ENCODE results near the gene CIZ1.

Gene CIZ1

GRCh38 chr9:128204858-128205257, 13.5 kb upstream of the CIZ1 start:
- DNase-seq (ENCODE audit: insufficient read length, low spot score) (no peak), FAIRE-seq (no peak)
- TF ChIP-seq, protein P1, sequence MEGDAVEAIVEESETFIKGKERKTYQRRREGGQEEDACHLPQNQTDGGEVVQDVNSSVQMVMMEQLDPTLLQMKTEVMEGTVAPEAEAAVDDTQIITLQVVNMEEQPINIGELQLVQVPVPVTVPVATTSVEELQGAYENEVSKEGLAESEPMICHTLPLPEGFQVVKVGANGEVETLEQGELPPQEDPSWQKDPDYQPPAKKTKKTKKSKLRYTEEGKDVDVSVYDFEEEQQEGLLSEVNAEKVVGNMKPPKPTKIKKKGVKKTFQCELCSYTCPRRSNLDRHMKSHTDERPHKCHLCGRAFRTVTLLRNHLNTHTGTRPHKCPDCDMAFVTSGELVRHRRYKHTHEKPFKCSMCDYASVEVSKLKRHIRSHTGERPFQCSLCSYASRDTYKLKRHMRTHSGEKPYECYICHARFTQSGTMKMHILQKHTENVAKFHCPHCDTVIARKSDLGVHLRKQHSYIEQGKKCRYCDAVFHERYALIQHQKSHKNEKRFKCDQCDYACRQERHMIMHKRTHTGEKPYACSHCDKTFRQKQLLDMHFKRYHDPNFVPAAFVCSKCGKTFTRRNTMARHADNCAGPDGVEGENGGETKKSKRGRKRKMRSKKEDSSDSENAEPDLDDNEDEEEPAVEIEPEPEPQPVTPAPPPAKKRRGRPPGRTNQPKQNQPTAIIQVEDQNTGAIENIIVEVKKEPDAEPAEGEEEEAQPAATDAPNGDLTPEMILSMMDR (IDR thresholded peaks at IDR 0.05; ENCODE audit: insufficient read depth, missing control alignments) = no peak

- FAIRE-seq = no peak
- TF ChIP-seq, protein P1 (IDR thresholded peaks at IDR 0.05; ENCODE audit: insufficient read depth, missing control alignments) = no peak
- DNase-seq (ENCODE audit: insufficient read length, low spot score) = peak; percentile 93
Measured at GRCh38 chr9:128203707-128204551, 12.6 kb upstream of the CIZ1 start.

DNA sequence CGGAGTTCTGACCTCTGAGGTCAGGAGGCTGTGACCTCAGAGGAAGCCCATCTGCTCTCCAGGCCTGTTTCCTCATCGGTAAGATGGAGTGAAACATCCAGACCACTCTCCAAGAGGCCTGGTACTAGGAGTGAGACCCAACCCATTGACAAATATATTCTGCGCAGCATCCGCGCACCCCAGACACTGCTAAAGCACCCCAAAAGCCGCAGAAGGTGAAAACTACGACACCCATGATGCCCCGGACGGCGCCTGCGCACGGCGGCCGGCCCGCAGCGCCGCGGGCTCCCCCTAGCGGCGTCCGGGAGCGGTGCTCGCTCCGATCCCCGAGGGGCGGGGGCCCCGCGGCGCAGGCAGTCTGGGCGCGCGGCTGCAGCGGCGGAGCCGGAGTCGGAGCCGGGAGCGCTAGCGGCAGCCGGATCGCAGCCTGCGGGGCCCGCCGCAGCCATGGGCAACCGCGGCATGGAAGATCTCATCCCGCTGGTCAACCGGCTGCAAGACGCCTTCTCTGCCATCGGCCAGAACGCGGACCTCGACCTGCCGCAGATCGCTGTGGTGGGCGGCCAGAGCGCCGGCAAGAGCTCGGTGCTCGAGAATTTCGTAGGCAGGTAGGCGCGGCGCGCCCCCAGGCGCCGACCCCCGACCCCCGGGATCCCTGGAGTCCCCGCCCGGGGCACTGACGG, 11.8 kb upstream of the CIZ1 start, which contains the start of gene DNM1:
Gene DNM1 (plus strand): TSS at position 356 of the 683 bp plus-strand sequence. CDS start 92 bp downstream, at position 448.
- no peak for FAIRE-seq
- TF ChIP-seq, protein P1 (IDR thresholded peaks at IDR 0.05; ENCODE audit: insufficient read depth, missing control alignments) = peak; percentile 62
- peak; percentile 86 for DNase-seq (ENCODE audit: insufficient read length, low spot score)

DNA sequence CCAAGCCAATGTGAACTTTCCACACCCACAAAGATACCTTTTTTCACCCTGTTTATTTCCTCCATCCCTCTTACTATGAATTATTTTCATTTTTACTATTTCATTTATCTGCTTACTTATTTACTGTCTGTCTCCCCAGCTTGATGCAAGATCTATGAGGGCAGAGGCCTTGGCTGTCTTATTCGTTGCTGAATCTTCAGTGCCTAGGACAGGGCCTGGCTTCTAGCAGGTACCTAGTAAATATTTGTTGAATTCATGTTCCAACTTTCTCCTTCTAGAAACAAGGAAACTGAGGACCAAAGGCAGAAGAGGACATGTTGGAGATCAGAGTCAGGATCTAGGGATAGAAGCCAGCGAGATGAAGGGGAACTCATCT, 11.3 kb upstream of the CIZ1 start:
- TF ChIP-seq, protein P1 (IDR thresholded peaks at IDR 0.05; ENCODE audit: insufficient read depth, missing control alignments) = no peak
- DNase-seq (ENCODE audit: insufficient read length, low spot score) = no peak
- FAIRE-seq = no peak

- no peak for FAIRE-seq
- TF ChIP-seq, protein P1 (IDR thresholded peaks at IDR 0.05; ENCODE audit: insufficient read depth, missing control alignments) = no peak
- DNase-seq (ENCODE audit: insufficient read length, low spot score) = no peak
Measured at GRCh38 chr9:128201441-128202369, 10.3 kb upstream of the CIZ1 start.

GRCh38 chr9:128193469-128194096, 2.2 kb upstream of the CIZ1 start:
- DNase-seq (ENCODE audit: insufficient read length, low spot score) (no peak), FAIRE-seq (no peak)

More at GRCh38 chr9:128193469-128194096, 2.2 kb upstream of the CIZ1 start:
- TF ChIP-seq, protein P1 (IDR thresholded peaks at IDR 0.05; ENCODE audit: insufficient read depth, missing control alignments) = no peak

All from D721Med (cell line).